IMR-90 (cell line): ENCODE measurements around the gene TSPO. TPM values are rescaled to one million over a fixed set of nuclear protein-coding genes. Genes with fewer than 3 reads are reported as not detected.

Experiments used
- ATAC-seq: fragments of 200-7000 bp; cut with Tn5 transposase; 2 replicates; pipeline ENCODE4 v1.9.1; 2020; ENCODE audit warnings: low read depth, mild to moderate bottlenecking, moderate library complexity
- BruUV-seq: library from RNA; stranded (reverse); fragments of 400-500 nt; replicated peaks from 2 replicates; lab custom pipeline; 2021; lab: Mats Ljungman, UMichigan
- CTCF ChIA-PET: fragments of 300-600 bp; formaldehyde crosslinking; extraction: SDS; loops from one replicate; lab custom pipeline; 2021; ENCODE audit warnings: antibody characterized with exemption; lab: Yijun Ruan, JAX
- POLR2A ChIA-PET: fragments of 300-600 bp; sonication (Branson Sonifier 250); formaldehyde crosslinking; loops from one replicate; lab custom pipeline; 2022; ENCODE audit warnings: antibody characterized with exemption; ENCODE audit not compliant: unreplicated experiment; lab: Charles Lee
- DNase-seq: peaks from one replicate; pipeline ENCODE4 v3.0.0; 2013
- H2AFZ ChIP-seq: replicated peaks from 2 replicates; pipeline ENCODE3; 2013; ENCODE audit warnings: low read length, mild to moderate bottlenecking; ENCODE audit not compliant: poor library complexity
- H2AK5ac ChIP-seq: 2 replicates; pipeline ENCODE4 v1.6.1; 2013; ENCODE audit warnings: low read depth, low read length, inconsistent platforms
- H2AK9ac ChIP-seq: replicated peaks from 2 replicates; pipeline ENCODE3; 2013; ENCODE audit warnings: mild to moderate bottlenecking, low read depth, low read length, moderate library complexity; ENCODE audit not compliant: poor library complexity
- H2BK120ac ChIP-seq: 2 replicates; pipeline ENCODE4 v1.6.1; 2013; ENCODE audit warnings: low read depth, low read length, inconsistent platforms
- H2BK15ac ChIP-seq: 3 replicates; pipeline ENCODE4 v1.6.1; 2013; ENCODE audit warnings: low read depth, low read length, inconsistent platforms
- H2BK20ac ChIP-seq: 2 replicates; pipeline ENCODE4 v1.6.1; 2013; ENCODE audit warnings: low read depth, mild to moderate bottlenecking, inconsistent platforms, low read length, moderate library complexity
- H2BK5ac ChIP-seq: 2 replicates; pipeline ENCODE4 v1.6.1; 2013; ENCODE audit warnings: mild to moderate bottlenecking, low read depth, low read length, inconsistent platforms; ENCODE audit not compliant: poor library complexity, severe bottlenecking
- H3K14ac ChIP-seq: replicated peaks from 2 replicates; pipeline ENCODE4 v1.6.1; 2013; ENCODE audit warnings: low read depth, low read length, inconsistent platforms
- H3K18ac ChIP-seq: 2 replicates; pipeline ENCODE4 v1.6.1; 2013; ENCODE audit warnings: low read depth, low read length, control low read depth
- H3K23ac ChIP-seq: 2 replicates; pipeline ENCODE4 v1.6.1; 2013; ENCODE audit warnings: low read depth, low read length, inconsistent platforms
- H3K27ac ChIP-seq: 2 replicates; pipeline ENCODE4 v1.5.1; 2013; ENCODE audit warnings: mild to moderate bottlenecking, control low read depth, low read length; ENCODE audit not compliant: insufficient read depth
- H3K27me3 ChIP-seq: 2 replicates; pipeline ENCODE4 v1.6.1; 2013; ENCODE audit warnings: low read length; ENCODE audit not compliant: control insufficient read depth, insufficient read depth
- H3K36me3 ChIP-seq: 2 replicates; pipeline ENCODE4 v1.6.1; 2013; ENCODE audit warnings: low read length, mixed read lengths; ENCODE audit not compliant: control insufficient read depth, insufficient read depth
- H3K4ac ChIP-seq: 2 replicates; pipeline ENCODE4 v1.6.1; 2013; ENCODE audit warnings: low read depth, low read length, inconsistent platforms
- H3K4me1 ChIP-seq: 2 replicates; pipeline ENCODE4 v1.6.1; 2013; ENCODE audit warnings: low read length, mixed read lengths; ENCODE audit not compliant: control insufficient read depth, insufficient read depth
- H3K4me2 ChIP-seq: 2 replicates; pipeline ENCODE4 v1.6.1; 2013; ENCODE audit warnings: low read depth, mild to moderate bottlenecking, control low read depth, low read length, moderate library complexity
- H3K4me3 ChIP-seq: 2 replicates; pipeline ENCODE4 v1.5.1; 2013; ENCODE audit warnings: low read depth, mild to moderate bottlenecking, control low read depth, low read length, moderate library complexity; ENCODE audit not compliant: insufficient read depth
- H3K56ac ChIP-seq: 2 replicates; pipeline ENCODE4 v1.6.1; 2013; ENCODE audit warnings: low read length, inconsistent platforms; ENCODE audit not compliant: insufficient read depth; ENCODE audit errors: extremely low read depth
- H3K79me1 ChIP-seq, 2 experiments: 2 replicates each; pipeline ENCODE4 v1.6.1; 2013; ENCODE audit warnings: low read length in 2 of 2, inconsistent platforms in 1 of 2, low read depth in 1 of 2
- H3K9ac ChIP-seq: 2 replicates; pipeline ENCODE4 v1.6.1; 2013; ENCODE audit warnings: low read depth, low read length, control low read depth
- H3K9me1 ChIP-seq: 2 replicates; pipeline ENCODE4 v1.6.1; 2013; ENCODE audit warnings: low read length, inconsistent platforms; ENCODE audit not compliant: insufficient read depth
- H3K9me3 ChIP-seq: 2 replicates; pipeline ENCODE4 v1.6.1; 2013; ENCODE audit warnings: low read length; ENCODE audit not compliant: control insufficient read depth, insufficient read depth
- H4K20me1 ChIP-seq: 2 replicates; pipeline ENCODE4 v1.6.1; 2013; ENCODE audit warnings: low read length, inconsistent platforms; ENCODE audit not compliant: insufficient read depth
- H4K5ac ChIP-seq: 2 replicates; pipeline ENCODE4 v1.6.1; 2013; ENCODE audit warnings: mild to moderate bottlenecking, low read depth, low read length, control low read depth
- H4K8ac ChIP-seq, 2 experiments: 2 replicates each; pipeline ENCODE4 v1.6.1; 2013; ENCODE audit warnings: low read depth in 2 of 2, low read length in 2 of 2, control low read depth in 1 of 2, inconsistent platforms in 1 of 2
- H4K91ac ChIP-seq: 2 replicates; pipeline ENCODE4 v1.6.1; 2013; ENCODE audit warnings: low read depth, low read length, inconsistent platforms; ENCODE audit not compliant: insufficient read depth
- BHLHE40 ChIP-seq: fragments of 150-350 bp; IDR thresholded peaks from 2 replicates; pipeline ENCODE4 v1.6.1; 2016; ENCODE audit warnings: mild to moderate bottlenecking, low read depth, low read length
- FOS ChIP-seq: fragments of 150-350 bp; IDR thresholded peaks from 2 replicates; pipeline ENCODE4 v1.6.1; 2016; ENCODE audit warnings: low read depth, low read length
- MXI1 ChIP-seq: IDR thresholded peaks from 2 replicates; pipeline ENCODE4 v1.6.1; 2012; ENCODE audit warnings: low read depth, mild to moderate bottlenecking, low read length, moderate library complexity, borderline replicate concordance
- RAD21 ChIP-seq: IDR thresholded peaks from 2 replicates; pipeline ENCODE4 v1.6.1; 2012; ENCODE audit warnings: low read length, improper control_type of control experiment
- RCOR1 ChIP-seq: IDR thresholded peaks from 2 replicates; pipeline ENCODE4 v1.6.1; 2012; ENCODE audit warnings: mild to moderate bottlenecking, low read length, improper control_type of control experiment; ENCODE audit not compliant: insufficient replicate concordance
- RFX5 ChIP-seq: IDR thresholded peaks from 2 replicates; pipeline ENCODE4 v1.8.0; 2012; ENCODE audit warnings: low read depth, mild to moderate bottlenecking, low read length, moderate library complexity
- SMC3 ChIP-seq: fragments of 150-350 bp; IDR thresholded peaks from 2 replicates; pipeline ENCODE4 v1.6.1; 2016; ENCODE audit warnings: low read depth, mild to moderate bottlenecking, antibody characterized with exemption, low read length, moderate library complexity
- WGBS, 2 experiments: methylation state at CpG; one replicate each; pipeline versions ENCODE4 v1.1.5 to v1.1.7; 2013; ENCODE audit warnings: missing lambda C conversion rate in 2 of 2; ENCODE audit not compliant: insufficient read length in 1 of 2; ENCODE audit errors: extremely low coverage in 2 of 2; 5-methylcytosine and 5-hydroxymethylcytosine counted together
- dilution Hi-C: fragments of 300-500 bp; cut with HindIII; formaldehyde crosslinking; loops from one replicate; pipeline ENCODE4 v1.14.3; 2018; ENCODE audit warnings: low sequenced_read_pairs; ENCODE audit not compliant: unreplicated experiment
- in situ Hi-C: fragments of 300-500 bp; cut with MboI; formaldehyde crosslinking; loops from 3 replicates; pipeline ENCODE4 v1.14.3; 2019; ENCODE audit warnings: low sequenced_read_pairs, inconsistent platforms, mixed read lengths
- intact Hi-C: fragments of 100-400 bp; cut with micrococcal nuclease; formaldehyde crosslinking; loops from 2 replicates; pipeline ENCODE4 v1.10.0; 2022
- polyA plus RNA-seq, 3 experiments: library from polyadenylated mRNA; depleted of rRNA; stranded (reverse); fragments of >200 nt; gene quantifications; 2 replicates each; pipeline ENCODE4 v1.2.3, GENCODE V29; 2012; ENCODE audit warnings: low replicate concordance in 1 of 3
- total RNA-seq: library from RNA; depleted of rRNA; stranded (reverse); fragments of >200 nt; gene quantifications from 2 replicates; pipeline ENCODE4 v1.2.3, GENCODE V29; 2012
- TF ChIP-seq, protein P1 (sequence below): fragments of 150-350 bp; IDR thresholded peaks from 2 replicates; pipeline ENCODE4 v1.6.1; 2016; ENCODE audit warnings: low read depth, mild to moderate bottlenecking, low read length, moderate library complexity, borderline replicate concordance
- TF ChIP-seq, protein P2 (sequence below): fragments of 150-350 bp; IDR thresholded peaks from 2 replicates; pipeline ENCODE4 v1.6.1; 2017; ENCODE audit warnings: mild to moderate bottlenecking, antibody characterized with exemption, low read length, low read depth

Gene TSPO
- total and polyA plus RNA-seq, 2 of the 4 experiments (the other 2 are of a cell fraction): 115 to 297 TPM

DNA sequence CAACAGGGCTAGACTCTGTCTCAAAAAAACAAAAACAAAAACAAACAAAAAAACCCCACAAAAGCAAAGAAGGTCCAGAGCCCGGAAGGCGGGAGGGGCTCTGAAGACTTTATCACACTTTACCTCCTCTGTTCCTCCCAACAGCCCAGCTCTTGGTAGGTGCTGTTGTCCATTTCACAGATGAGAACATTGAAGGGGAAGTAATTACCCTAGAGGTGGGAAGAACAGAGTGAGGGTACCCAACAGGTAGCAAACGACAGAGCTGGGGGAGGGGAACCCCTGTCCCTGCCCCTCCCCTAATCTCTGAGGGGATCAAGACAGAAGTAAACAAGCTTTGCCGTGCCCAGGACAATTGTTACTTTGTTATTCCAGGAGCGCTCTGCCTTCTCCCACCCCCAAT, 41.8 kb upstream of the TSPO start:
- intact Hi-C loops: no loop called here
- no peak overlapping the region for H2BK15ac ChIP-seq
- no peak overlapping the region for H4K5ac ChIP-seq
- ATAC-seq (no peak), DNase-seq (no peak)
- H3K27ac ChIP-seq: no peak overlapping the region
- H4K20me1 ChIP-seq: no peaks in the 10 kb centered on the region
- no peak overlapping the region for H3K4me2 ChIP-seq
- H3K79me1 ChIP-seq: no peaks in the 10 kb centered on the region
- TF ChIP-seq, protein P1, sequence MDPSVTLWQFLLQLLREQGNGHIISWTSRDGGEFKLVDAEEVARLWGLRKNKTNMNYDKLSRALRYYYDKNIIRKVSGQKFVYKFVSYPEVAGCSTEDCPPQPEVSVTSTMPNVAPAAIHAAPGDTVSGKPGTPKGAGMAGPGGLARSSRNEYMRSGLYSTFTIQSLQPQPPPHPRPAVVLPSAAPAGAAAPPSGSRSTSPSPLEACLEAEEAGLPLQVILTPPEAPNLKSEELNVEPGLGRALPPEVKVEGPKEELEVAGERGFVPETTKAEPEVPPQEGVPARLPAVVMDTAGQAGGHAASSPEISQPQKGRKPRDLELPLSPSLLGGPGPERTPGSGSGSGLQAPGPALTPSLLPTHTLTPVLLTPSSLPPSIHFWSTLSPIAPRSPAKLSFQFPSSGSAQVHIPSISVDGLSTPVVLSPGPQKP: no peak
- TF ChIP-seq RCOR1 (no peak), MXI1 (no peak), BHLHE40 (no peak), RAD21 (no peak), SMC3 (no peak), FOS (no peak), RFX5 (no peak)
- TF ChIP-seq, protein P2, sequence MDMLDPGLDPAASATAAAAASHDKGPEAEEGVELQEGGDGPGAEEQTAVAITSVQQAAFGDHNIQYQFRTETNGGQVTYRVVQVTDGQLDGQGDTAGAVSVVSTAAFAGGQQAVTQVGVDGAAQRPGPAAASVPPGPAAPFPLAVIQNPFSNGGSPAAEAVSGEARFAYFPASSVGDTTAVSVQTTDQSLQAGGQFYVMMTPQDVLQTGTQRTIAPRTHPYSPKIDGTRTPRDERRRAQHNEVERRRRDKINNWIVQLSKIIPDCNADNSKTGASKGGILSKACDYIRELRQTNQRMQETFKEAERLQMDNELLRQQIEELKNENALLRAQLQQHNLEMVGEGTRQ: no peak
- H3K27me3 ChIP-seq: peaks cover 51% of the 10 kb centered on the region
- dilution Hi-C loops: no loop called here
- H3K9ac ChIP-seq: no peak overlapping the region
- H2AK5ac ChIP-seq: no peak overlapping the region
- CTCF ChIA-PET: interaction anchor here (0.9 kb wide), 1 partner anchor 49 kb away, joined by 3 read pairs; no protein-coding TSS in a partner anchor
- H4K91ac ChIP-seq: no peak overlapping the region
- H2BK5ac ChIP-seq: no peak overlapping the region
- H3K4me3 ChIP-seq: no peak overlapping the region
- in situ Hi-C loops: no loop called here
- no peak overlapping the region for H3K56ac ChIP-seq
- H2BK20ac ChIP-seq: no peak overlapping the region
- no peaks in the 10 kb centered on the region for H3K9me1 ChIP-seq
- no peak overlapping the region for H3K14ac ChIP-seq
- H3K18ac ChIP-seq: no peak overlapping the region
- H3K36me3 ChIP-seq: no peaks in the 10 kb centered on the region
- no peak overlapping the region for H3K23ac ChIP-seq
- H4K8ac ChIP-seq: no peak overlapping the region
- H3K4ac ChIP-seq: no peak overlapping the region
- H2AFZ ChIP-seq: no peak overlapping the region
- H2BK120ac ChIP-seq: no peak overlapping the region
- BruUV-seq: no TSS peak
- POLR2A ChIA-PET: no interaction called here
- H3K4me1 ChIP-seq: no peaks in the 10 kb centered on the region; the same call in 1 of the 2 replicates
- H2AK9ac ChIP-seq: no peak overlapping the region
- WGBS, 2 experiments: no CpG with 5 or more reads among the region's 5 CpGs
- no peaks in the 10 kb centered on the region for H3K9me3 ChIP-seq
